ENCODE data around the gene MYH3. TPM values are rescaled to one million over a fixed set of nuclear protein-coding genes. Genes with fewer than 3 reads are reported as not detected.

Gene MYH3
- polyA plus RNA-seq, 1 donor (not counting 4 experiments of a cell fraction or from before 2014, with no cell fraction given): 0.83 TPM

DNA sequence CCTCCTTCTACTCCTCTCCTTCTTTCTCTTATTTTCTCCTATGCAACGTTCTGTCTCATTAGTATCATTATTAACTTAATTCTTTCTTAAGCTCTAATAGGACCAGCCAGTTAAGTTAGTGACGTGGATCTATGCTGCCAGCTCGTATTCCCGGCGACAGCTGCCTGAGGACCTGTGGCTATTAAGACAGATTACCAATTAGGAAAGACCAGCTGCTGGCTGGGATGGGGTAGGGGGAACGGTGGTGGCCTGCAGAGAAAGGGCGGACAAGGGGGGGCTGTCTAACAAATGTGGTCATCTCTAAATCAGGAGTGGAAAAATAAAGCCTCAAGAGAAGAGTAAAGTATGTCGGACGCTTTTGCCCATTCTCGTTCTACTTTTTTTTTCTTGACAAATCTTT is 770 bp upstream of the MYH3 start:
- Histone ChIP-seq H3K36me3 (ENCODE audit: control insufficient read depth in 2 of 2, extremely low read depth in 1 of 2, insufficient read depth in 2 of 2, low read length in 2 of 2) (no peaks in the 10 kb centered on the region), H3K4me1 (ENCODE audit: control insufficient read depth, extremely low read depth, insufficient read depth, low read length) (no peaks in the 10 kb centered on the region), H3K4me3 (ENCODE audit: control insufficient read depth in 2 of 3, extremely low read depth in 1 of 3, insufficient read depth in 2 of 3, low read depth in 1 of 3, low read length in 3 of 3) (no peak overlapping the region), H3K9ac (ENCODE audit: control insufficient read depth, extremely low read depth, insufficient read depth, low read length) (no peak overlapping the region), H4K20me1 (ENCODE audit: control insufficient read depth, extremely low read depth, insufficient read depth, low read length) (no peaks in the 10 kb centered on the region), H3K79me2 (ENCODE audit: control insufficient read depth, insufficient read depth, low read length) (no peaks in the 10 kb centered on the region), H2AFZ (ENCODE audit: control insufficient read depth, low read length) (no peak overlapping the region), H3K9me1 (ENCODE audit: control insufficient read depth, extremely low read depth, insufficient read depth, low read length) (no peaks in the 10 kb centered on the region), H3K27ac (ENCODE audit: control insufficient read depth, insufficient read depth, low read length) (no peak overlapping the region), H3K9me3 (ENCODE audit: control insufficient read depth, low read depth, low read length) (no peaks in the 10 kb centered on the region), H3K27me3 (ENCODE audit: control insufficient read depth, extremely low read depth, insufficient read depth, low read length) (no peaks in the 10 kb centered on the region), H3K4me2 (ENCODE audit: control insufficient read depth, extremely low read depth, insufficient read depth, low read depth, low read length) (no peak overlapping the region)
- no peak for TF ChIP-seq EZH2 (IDR thresholded peaks at IDR 0.05; ENCODE audit: low read length)
- TF ChIP-seq, protein P1, sequence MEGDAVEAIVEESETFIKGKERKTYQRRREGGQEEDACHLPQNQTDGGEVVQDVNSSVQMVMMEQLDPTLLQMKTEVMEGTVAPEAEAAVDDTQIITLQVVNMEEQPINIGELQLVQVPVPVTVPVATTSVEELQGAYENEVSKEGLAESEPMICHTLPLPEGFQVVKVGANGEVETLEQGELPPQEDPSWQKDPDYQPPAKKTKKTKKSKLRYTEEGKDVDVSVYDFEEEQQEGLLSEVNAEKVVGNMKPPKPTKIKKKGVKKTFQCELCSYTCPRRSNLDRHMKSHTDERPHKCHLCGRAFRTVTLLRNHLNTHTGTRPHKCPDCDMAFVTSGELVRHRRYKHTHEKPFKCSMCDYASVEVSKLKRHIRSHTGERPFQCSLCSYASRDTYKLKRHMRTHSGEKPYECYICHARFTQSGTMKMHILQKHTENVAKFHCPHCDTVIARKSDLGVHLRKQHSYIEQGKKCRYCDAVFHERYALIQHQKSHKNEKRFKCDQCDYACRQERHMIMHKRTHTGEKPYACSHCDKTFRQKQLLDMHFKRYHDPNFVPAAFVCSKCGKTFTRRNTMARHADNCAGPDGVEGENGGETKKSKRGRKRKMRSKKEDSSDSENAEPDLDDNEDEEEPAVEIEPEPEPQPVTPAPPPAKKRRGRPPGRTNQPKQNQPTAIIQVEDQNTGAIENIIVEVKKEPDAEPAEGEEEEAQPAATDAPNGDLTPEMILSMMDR (optimal IDR thresholded peaks at IDR 0.05 in 1 of 3, IDR thresholded peaks at IDR 0.05 in 1 of 3, conservative IDR thresholded peaks at IDR 0.05 in 1 of 3; ENCODE audit: extremely low read depth in 1 of 3, insufficient read depth in 2 of 3, low read length in 3 of 3): no peak
- dilution Hi-C loops (cut with MboI; ENCODE audit: extremely low pct_ligation_motif_present, low sequenced_read_pairs): no loop called here
- FAIRE-seq (no peak), DNase-seq (ENCODE audit: low read depth, low spot score) (no peak)

DNA sequence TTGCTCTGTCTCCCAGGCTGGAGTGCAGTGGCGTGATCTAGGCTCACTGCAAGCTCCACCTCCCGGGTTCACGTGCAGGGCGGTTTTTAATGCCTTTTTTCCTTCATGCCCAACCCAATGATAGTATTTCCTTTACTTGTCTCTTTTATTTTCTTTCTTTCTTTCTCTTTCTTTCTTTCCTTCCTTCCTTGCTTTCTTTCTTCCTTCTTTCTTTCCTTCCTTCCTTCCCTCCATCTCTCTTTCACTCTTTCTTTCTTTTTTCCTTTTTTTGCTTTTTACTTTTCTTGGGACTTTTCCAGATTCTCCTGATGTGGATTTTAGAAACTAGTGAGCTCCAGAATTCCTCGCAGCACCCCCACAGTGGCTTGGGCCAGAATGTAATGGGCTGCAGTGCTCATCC is 3.1 kb downstream of the MYH3 start:
- H3K79me2 ChIP-seq (ENCODE audit: control insufficient read depth, insufficient read depth, low read length): no peaks in the 10 kb centered on the region
- DNase-seq (ENCODE audit: low read depth, low spot score) (no peak), FAIRE-seq (no peak)
- H3K4me1 ChIP-seq (ENCODE audit: control insufficient read depth, extremely low read depth, insufficient read depth, low read length): no peaks in the 10 kb centered on the region
- no peak overlapping the region for H3K27ac ChIP-seq (ENCODE audit: control insufficient read depth, insufficient read depth, low read length)
- H3K27me3 ChIP-seq (ENCODE audit: control insufficient read depth, extremely low read depth, insufficient read depth, low read length): no peaks in the 10 kb centered on the region
- H3K4me2 ChIP-seq (ENCODE audit: control insufficient read depth, extremely low read depth, insufficient read depth, low read depth, low read length): no peak overlapping the region
- no peaks in the 10 kb centered on the region for H3K36me3 ChIP-seq (ENCODE audit: control insufficient read depth in 2 of 2, extremely low read depth in 1 of 2, insufficient read depth in 2 of 2, low read length in 2 of 2)
- no peaks in the 10 kb centered on the region for H3K9me3 ChIP-seq (ENCODE audit: control insufficient read depth, low read depth, low read length)
- H3K4me3 ChIP-seq (ENCODE audit: control insufficient read depth in 2 of 3, extremely low read depth in 1 of 3, insufficient read depth in 2 of 3, low read depth in 1 of 3, low read length in 3 of 3): no peak overlapping the region
- no peaks in the 10 kb centered on the region for H4K20me1 ChIP-seq (ENCODE audit: control insufficient read depth, extremely low read depth, insufficient read depth, low read length)
- TF ChIP-seq, protein P1 (optimal IDR thresholded peaks at IDR 0.05 in 1 of 3, IDR thresholded peaks at IDR 0.05 in 1 of 3, conservative IDR thresholded peaks at IDR 0.05 in 1 of 3; ENCODE audit: extremely low read depth in 1 of 3, insufficient read depth in 2 of 3, low read length in 3 of 3): no peak
- TF ChIP-seq EZH2 (IDR thresholded peaks at IDR 0.05; ENCODE audit: low read length): no peak
- no peaks in the 10 kb centered on the region for H3K9me1 ChIP-seq (ENCODE audit: control insufficient read depth, extremely low read depth, insufficient read depth, low read length)
- no peak overlapping the region for H3K9ac ChIP-seq (ENCODE audit: control insufficient read depth, extremely low read depth, insufficient read depth, low read length)
- dilution Hi-C loops (cut with MboI; ENCODE audit: extremely low pct_ligation_motif_present, low sequenced_read_pairs): no loop called here
- H2AFZ ChIP-seq (ENCODE audit: control insufficient read depth, low read length): no peak overlapping the region
